Measurements from ENCODE around the gene DCLRE1C. TPM values are rescaled to one million over a fixed set of nuclear protein-coding genes. Genes with fewer than 3 reads are reported as not detected.

The DCLRE1C gene
- polyA plus RNA-seq, 1 donor from 2014 or later: 7.5 TPM

GRCh38 chr10:14971867-14972448 lies 18.1 kb upstream of the DCLRE1C start:
- no peaks in the 10 kb centered on the region for H3K79me2 ChIP-seq (replicated peaks; ENCODE audit: insufficient read depth, low read length)
- H3K36me3 ChIP-seq (ENCODE audit: insufficient read depth, low read length): no peaks in the 10 kb centered on the region
- H3K27me3 ChIP-seq (ENCODE audit: insufficient read depth, low read depth, low read length): no peaks in the 10 kb centered on the region
- no peaks in the 10 kb centered on the region for H3K9me2 ChIP-seq (ENCODE audit: insufficient read depth, low read length)
- H3K9ac ChIP-seq (ENCODE audit: low read length): no peak overlapping the region
- H2AFZ ChIP-seq (ENCODE audit: low read depth, low read length): no peak overlapping the region
- no peak overlapping the region for H3K27ac ChIP-seq (ENCODE audit: low read length)
- H3K4me3 ChIP-seq (ENCODE audit: low read length): no peak overlapping the region
- no peak overlapping the region for H3K4me2 ChIP-seq (ENCODE audit: low read length)
- no peaks in the 10 kb centered on the region for H3F3A ChIP-seq (ENCODE audit: insufficient read depth, low read length, poor library complexity, severe bottlenecking)
- no peaks in the 10 kb centered on the region for H4K20me1 ChIP-seq (ENCODE audit: insufficient read depth)
- TF ChIP-seq CTCF (IDR thresholded peaks at IDR 0.05; ENCODE audit: poor library complexity, severe bottlenecking): peak; percentile 25
- TF ChIP-seq, protein P1, sequence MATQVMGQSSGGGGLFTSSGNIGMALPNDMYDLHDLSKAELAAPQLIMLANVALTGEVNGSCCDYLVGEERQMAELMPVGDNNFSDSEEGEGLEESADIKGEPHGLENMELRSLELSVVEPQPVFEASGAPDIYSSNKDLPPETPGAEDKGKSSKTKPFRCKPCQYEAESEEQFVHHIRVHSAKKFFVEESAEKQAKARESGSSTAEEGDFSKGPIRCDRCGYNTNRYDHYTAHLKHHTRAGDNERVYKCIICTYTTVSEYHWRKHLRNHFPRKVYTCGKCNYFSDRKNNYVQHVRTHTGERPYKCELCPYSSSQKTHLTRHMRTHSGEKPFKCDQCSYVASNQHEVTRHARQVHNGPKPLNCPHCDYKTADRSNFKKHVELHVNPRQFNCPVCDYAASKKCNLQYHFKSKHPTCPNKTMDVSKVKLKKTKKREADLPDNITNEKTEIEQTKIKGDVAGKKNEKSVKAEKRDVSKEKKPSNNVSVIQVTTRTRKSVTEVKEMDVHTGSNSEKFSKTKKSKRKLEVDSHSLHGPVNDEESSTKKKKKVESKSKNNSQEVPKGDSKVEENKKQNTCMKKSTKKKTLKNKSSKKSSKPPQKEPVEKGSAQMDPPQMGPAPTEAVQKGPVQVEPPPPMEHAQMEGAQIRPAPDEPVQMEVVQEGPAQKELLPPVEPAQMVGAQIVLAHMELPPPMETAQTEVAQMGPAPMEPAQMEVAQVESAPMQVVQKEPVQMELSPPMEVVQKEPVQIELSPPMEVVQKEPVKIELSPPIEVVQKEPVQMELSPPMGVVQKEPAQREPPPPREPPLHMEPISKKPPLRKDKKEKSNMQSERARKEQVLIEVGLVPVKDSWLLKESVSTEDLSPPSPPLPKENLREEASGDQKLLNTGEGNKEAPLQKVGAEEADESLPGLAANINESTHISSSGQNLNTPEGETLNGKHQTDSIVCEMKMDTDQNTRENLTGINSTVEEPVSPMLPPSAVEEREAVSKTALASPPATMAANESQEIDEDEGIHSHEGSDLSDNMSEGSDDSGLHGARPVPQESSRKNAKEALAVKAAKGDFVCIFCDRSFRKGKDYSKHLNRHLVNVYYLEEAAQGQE (IDR thresholded peaks at IDR 0.05; ENCODE audit: borderline replicate concordance): no peak
- no peaks in the 10 kb centered on the region for H3K9me3 ChIP-seq (ENCODE audit: low read length)

DNA sequence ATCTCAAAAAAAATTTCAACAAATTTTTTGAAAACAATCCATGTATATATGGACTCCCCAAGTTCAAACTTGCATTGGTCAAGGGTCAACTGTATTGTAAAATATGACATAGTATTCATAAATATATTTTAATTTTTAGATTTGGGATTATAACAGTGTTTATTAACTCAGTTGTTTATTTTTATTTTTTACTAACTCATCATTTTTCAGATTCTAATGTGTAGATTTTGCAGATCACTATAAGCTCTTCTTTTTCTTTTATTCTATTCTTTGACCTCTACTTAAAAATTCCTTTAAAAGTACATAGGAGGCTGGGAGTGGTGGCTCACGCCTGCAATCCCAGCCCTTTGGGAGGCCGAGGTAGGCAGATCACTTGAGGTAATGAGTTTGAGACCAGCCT lies 14.0 kb upstream of the DCLRE1C start:
- Histone ChIP-seq H3K27ac (ENCODE audit: low read length) (no peak overlapping the region), H3F3A (ENCODE audit: insufficient read depth, low read length, poor library complexity, severe bottlenecking) (no peaks in the 10 kb centered on the region), H3K4me2 (ENCODE audit: low read length) (no peak overlapping the region), H3K27me3 (ENCODE audit: insufficient read depth, low read depth, low read length) (no peaks in the 10 kb centered on the region), H2AFZ (ENCODE audit: low read depth, low read length) (no peak overlapping the region), H3K9ac (ENCODE audit: low read length) (no peak overlapping the region), H3K79me2 (replicated peaks; ENCODE audit: insufficient read depth, low read length) (no peaks in the 10 kb centered on the region), H3K36me3 (ENCODE audit: insufficient read depth, low read length) (no peaks in the 10 kb centered on the region), H3K4me3 (ENCODE audit: low read length) (no peak overlapping the region), H3K9me3 (ENCODE audit: low read length) (no peaks in the 10 kb centered on the region), H3K9me2 (ENCODE audit: insufficient read depth, low read length) (no peaks in the 10 kb centered on the region), H4K20me1 (ENCODE audit: insufficient read depth) (no peaks in the 10 kb centered on the region)
- TF ChIP-seq SMC3 (conservative IDR thresholded peaks at IDR 0.05; ENCODE audit: poor library complexity): no peak
- TF ChIP-seq TAF1 (IDR thresholded peaks at IDR 0.05; ENCODE audit: low read depth): no peak
- no peak for TF ChIP-seq POLR2AphosphoS5 (IDR thresholded peaks at IDR 0.05)
- no peak for TF ChIP-seq CTCF (IDR thresholded peaks at IDR 0.05; ENCODE audit: poor library complexity, severe bottlenecking)
- no peak for TF ChIP-seq MXI1 (conservative IDR thresholded peaks at IDR 0.05; ENCODE audit: poor library complexity, severe bottlenecking)
- no peak for TF ChIP-seq EZH2 (IDR thresholded peaks at IDR 0.05; ENCODE audit: borderline replicate concordance, insufficient read depth, low read length, poor library complexity, severe bottlenecking)
- no peak for TF ChIP-seq EP300 (conservative IDR thresholded peaks at IDR 0.05; ENCODE audit: poor library complexity, severe bottlenecking)
- TF ChIP-seq RAD21 (conservative IDR thresholded peaks at IDR 0.05): no peak
- TF ChIP-seq, protein P1 (IDR thresholded peaks at IDR 0.05; ENCODE audit: borderline replicate concordance): no peak

Data from neural cell (in vitro differentiated cells).